CD4-positive, alpha-beta T cell (primary cell): ENCODE measurements around the gene CXCL14. TPM values are rescaled to one million over a fixed set of nuclear protein-coding genes. Genes with fewer than 3 reads are reported as not detected.

Experiments used
- ATAC-seq: fragments of 200-7000 bp; cut with Tn5 transposase; one replicate; pipeline ENCODE4 v1.10.0; 2022; ENCODE audit warnings: mild to moderate bottlenecking; ENCODE audit not compliant: poor library complexity
- CTCF ChIA-PET: fragments of 350-600 bp; sonication (Branson Sonifier 250); formaldehyde crosslinking; loops from one replicate; lab custom pipeline; 2021; ENCODE audit warnings: antibody characterized with exemption, inconsistent platforms; lab: Charles Lee
- POLR2A ChIA-PET: fragments of 350-600 bp; sonication (Branson Sonifier 250); formaldehyde crosslinking; loops from one replicate; lab custom pipeline; 2021; ENCODE audit warnings: antibody characterized with exemption, inconsistent platforms; lab: Charles Lee
- DNase-seq, 14 experiments: peaks; one replicate each; pipeline ENCODE4 v3.0.0-alpha.2; 2013 to 2020; ENCODE audit warnings: mixed read lengths in 2 of 14
- H3K27ac ChIP-seq, 2 donors: one replicate each; pipeline versions ENCODE4 v1.5.1 to v1.7.0; 2013; ENCODE audit warnings: low read length in 2 of 2, low read depth in 1 of 2, mild to moderate bottlenecking in 1 of 2
- H3K27me3 ChIP-seq, 2 experiments: 1 replicate in 1 of 2; 2 replicates in 1 of 2; pipeline versions ENCODE4 v1.6.1 to v1.7.0; 2013; ENCODE audit warnings: low read length in 2 of 2, control low read depth in 1 of 2, mild to moderate bottlenecking in 1 of 2, moderate library complexity in 1 of 2; ENCODE audit not compliant: insufficient read depth in 2 of 2, control insufficient read depth in 1 of 2
- H3K36me3 ChIP-seq: one replicate; pipeline ENCODE4 v1.6.1; 2013; ENCODE audit warnings: low read length, control low read depth; ENCODE audit not compliant: insufficient read depth
- H3K4me1 ChIP-seq: one replicate; pipeline ENCODE4 v1.6.1; 2013; ENCODE audit warnings: low read length, control low read depth; ENCODE audit not compliant: insufficient read depth
- H3K4me3 ChIP-seq: one replicate; pipeline ENCODE4 v1.5.1; 2013; ENCODE audit warnings: mild to moderate bottlenecking, low read length, moderate library complexity
- H3K9me3 ChIP-seq, 2 experiments: 1 replicate in 1 of 2; 2 replicates in 1 of 2; pipeline versions ENCODE4 v1.6.1 to v1.7.0; 2013; ENCODE audit warnings: low read length in 2 of 2, mild to moderate bottlenecking in 2 of 2, control low read depth in 1 of 2, moderate library complexity in 1 of 2; ENCODE audit not compliant: control insufficient read depth in 1 of 2, insufficient read depth in 1 of 2
- H3K27ac Mint-ChIP-seq: one replicate; pipeline ENCODE4 v1.8.0; 2020; ENCODE audit warnings: mixed read lengths
- H3K27me3 Mint-ChIP-seq: one replicate; pipeline ENCODE4 v1.8.0; 2021; ENCODE audit warnings: mixed read lengths
- H3K36me3 Mint-ChIP-seq: one replicate; pipeline ENCODE4 v1.8.0; 2021; ENCODE audit warnings: low read depth, mixed read lengths
- H3K4me1 Mint-ChIP-seq: one replicate; pipeline ENCODE4 v1.8.0; 2021; ENCODE audit warnings: low read depth, mixed read lengths
- H3K4me3 Mint-ChIP-seq: one replicate; pipeline ENCODE4 v1.8.0; 2020; ENCODE audit warnings: mild to moderate bottlenecking, mixed read lengths
- H3K9me3 Mint-ChIP-seq: one replicate; pipeline ENCODE4 v1.8.0; 2020; ENCODE audit warnings: mixed read lengths
- intact Hi-C, 2 experiments: fragments of 100-400 bp; cut with DNase I in 1 of 2; cut with micrococcal nuclease in 1 of 2; formaldehyde crosslinking; loops; one replicate each; pipeline versions ENCODE4 v1.15.1 to v1.9.0; 2023 to 2025; cut with DNase I, micrococcal nuclease
- total RNA-seq, 174 experiments: library from RNA in 2 of 174; stranded (reverse) in 2 of 174; gene quantifications; one replicate each; pipeline ENCODE4 v1.2.3 and lab custom pipeline; 2021 to 2026
- TF ChIP-seq, protein P1 (sequence below): fragments of 200-600 bp; IDR thresholded peaks from one replicate; pipeline ENCODE4 v1.8.0; 2022; ENCODE audit warnings: antibody characterized with exemption, mild to moderate bottlenecking

Gene CXCL14
- total RNA-seq, 2 experiments from 2014 or later, result not detected

DNA sequence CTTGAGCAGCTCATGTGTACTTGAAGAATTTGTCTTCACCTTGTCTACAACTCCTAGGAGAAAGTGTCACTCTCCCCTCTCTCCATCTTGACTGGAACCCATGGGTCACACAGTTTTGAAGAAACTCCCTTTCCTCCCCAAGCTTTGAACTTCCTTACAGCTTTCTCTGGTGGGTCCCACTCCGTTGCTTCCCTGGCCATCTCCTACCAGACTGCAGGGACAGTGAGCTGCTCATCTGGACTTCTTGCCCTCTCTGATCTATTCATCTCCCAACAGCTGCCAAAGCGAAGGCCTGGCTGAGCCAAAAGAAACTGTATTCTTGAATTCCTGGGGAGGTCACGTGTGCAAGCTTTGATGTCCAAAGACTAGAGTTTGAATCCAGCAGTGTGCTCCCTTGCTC is 22.7 kb upstream of the CXCL14 start:
- POLR2A ChIA-PET, result no interaction called here
- Mint-ChIP-seq H3K27me3 (peaks cover 37% of the 10 kb centered on the region), H3K9me3 (no peaks in the 10 kb centered on the region), H3K27ac (no peak overlapping the region), H3K4me1 (no peaks in the 10 kb centered on the region), H3K36me3 (no peaks in the 10 kb centered on the region), H3K4me3 (no peak overlapping the region)
- ATAC-seq (no peak), DNase-seq (no peak)
- Histone ChIP-seq H3K9me3 (peaks cover 0 to 3% of the 10 kb centered on the region in 2 experiments), H3K4me1 (no peaks in the 10 kb centered on the region), H3K27ac (no peak overlapping the region), H3K27me3 (no peaks in the 10 kb centered on the region), H3K36me3 (no peaks in the 10 kb centered on the region), H3K4me3 (no peak overlapping the region)
- intact Hi-C loops, result no loop called here
- TF ChIP-seq, protein P1, sequence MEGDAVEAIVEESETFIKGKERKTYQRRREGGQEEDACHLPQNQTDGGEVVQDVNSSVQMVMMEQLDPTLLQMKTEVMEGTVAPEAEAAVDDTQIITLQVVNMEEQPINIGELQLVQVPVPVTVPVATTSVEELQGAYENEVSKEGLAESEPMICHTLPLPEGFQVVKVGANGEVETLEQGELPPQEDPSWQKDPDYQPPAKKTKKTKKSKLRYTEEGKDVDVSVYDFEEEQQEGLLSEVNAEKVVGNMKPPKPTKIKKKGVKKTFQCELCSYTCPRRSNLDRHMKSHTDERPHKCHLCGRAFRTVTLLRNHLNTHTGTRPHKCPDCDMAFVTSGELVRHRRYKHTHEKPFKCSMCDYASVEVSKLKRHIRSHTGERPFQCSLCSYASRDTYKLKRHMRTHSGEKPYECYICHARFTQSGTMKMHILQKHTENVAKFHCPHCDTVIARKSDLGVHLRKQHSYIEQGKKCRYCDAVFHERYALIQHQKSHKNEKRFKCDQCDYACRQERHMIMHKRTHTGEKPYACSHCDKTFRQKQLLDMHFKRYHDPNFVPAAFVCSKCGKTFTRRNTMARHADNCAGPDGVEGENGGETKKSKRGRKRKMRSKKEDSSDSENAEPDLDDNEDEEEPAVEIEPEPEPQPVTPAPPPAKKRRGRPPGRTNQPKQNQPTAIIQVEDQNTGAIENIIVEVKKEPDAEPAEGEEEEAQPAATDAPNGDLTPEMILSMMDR, result no peak
- CTCF ChIA-PET, result no interaction called here

DNA sequence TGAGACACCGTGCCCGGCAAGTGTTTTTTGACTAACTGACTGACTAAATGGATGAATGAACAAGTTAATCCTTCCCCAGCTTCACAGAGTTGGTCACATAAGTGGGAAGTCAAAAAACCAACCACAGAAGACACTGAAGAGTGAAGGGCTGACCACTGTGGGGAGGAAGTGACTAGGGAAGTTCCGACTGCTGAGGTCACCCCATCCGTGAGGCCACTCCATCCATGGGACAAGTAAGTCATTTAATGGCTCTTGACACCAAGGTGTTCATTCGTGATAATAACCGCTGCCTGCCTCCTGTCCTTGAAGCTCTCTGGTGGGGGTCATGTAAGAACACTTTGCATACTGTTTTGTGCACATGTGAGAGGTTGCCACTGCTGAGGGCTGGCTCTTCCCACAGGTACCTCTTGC is 22.2 kb upstream of the CXCL14 start:
- H3K27me3 ChIP-seq, result no peaks in the 10 kb centered on the region
- H3K36me3 ChIP-seq, result no peaks in the 10 kb centered on the region
- H3K27ac Mint-ChIP-seq, result no peak overlapping the region
- ChIA-PET CTCF (no interaction called here), POLR2A (no interaction called here)
- H3K4me1 Mint-ChIP-seq, result no peaks in the 10 kb centered on the region
- H3K9me3 Mint-ChIP-seq, result no peaks in the 10 kb centered on the region
- TF ChIP-seq, protein P1, result no peak
- H3K27me3 Mint-ChIP-seq, result peaks cover 37% of the 10 kb centered on the region
- no peak overlapping the region for H3K4me3 Mint-ChIP-seq
- H3K9me3 ChIP-seq, result peaks cover 0 to 4% of the 10 kb centered on the region in 2 experiments
- no peak for ATAC-seq
- H3K4me3 ChIP-seq, result no peak overlapping the region
- H3K4me1 ChIP-seq, result no peaks in the 10 kb centered on the region
- no peak for DNase-seq
- no peak overlapping the region for H3K27ac ChIP-seq
- H3K36me3 Mint-ChIP-seq, result no peaks in the 10 kb centered on the region
- intact Hi-C loops, result no loop called here

DNA sequence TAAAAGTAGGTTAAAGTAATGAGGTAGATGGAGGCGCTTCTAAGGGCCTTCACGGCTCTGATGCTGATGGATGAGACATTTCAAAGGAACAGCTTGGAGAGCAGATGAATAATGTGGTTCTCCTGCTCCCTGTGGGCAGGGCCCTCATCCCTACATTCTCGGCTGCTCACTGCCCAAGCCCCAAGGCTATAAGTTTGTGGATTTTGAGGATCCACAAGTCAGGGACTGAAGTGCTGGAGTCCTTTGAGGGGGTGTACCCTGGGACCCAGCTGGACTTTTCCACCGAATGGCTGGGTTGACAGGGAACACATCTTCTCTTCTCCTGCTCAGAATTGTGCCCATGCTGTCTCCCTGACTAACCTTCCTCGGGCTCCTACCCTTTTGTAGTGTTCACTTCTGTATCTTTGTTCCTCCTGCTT is 21.4 kb upstream of the CXCL14 start:
- intact Hi-C loops, result no loop called here
- H3K4me3 ChIP-seq, result no peak overlapping the region
- TF ChIP-seq, protein P1, result no peak
- Mint-ChIP-seq H3K4me1 (no peaks in the 10 kb centered on the region), H3K4me3 (no peak overlapping the region), H3K9me3 (no peaks in the 10 kb centered on the region), H3K36me3 (no peaks in the 10 kb centered on the region), H3K27me3 (peaks cover 31% of the 10 kb centered on the region), H3K27ac (no peak overlapping the region)
- no peaks in the 10 kb centered on the region for H3K27me3 ChIP-seq
- no peak overlapping the region for H3K27ac ChIP-seq
- H3K36me3 ChIP-seq, result no peaks in the 10 kb centered on the region
- ATAC-seq (no peak), DNase-seq (no peak)
- H3K9me3 ChIP-seq, result peaks cover 0 to 4% of the 10 kb centered on the region in 2 experiments
- no peaks in the 10 kb centered on the region for H3K4me1 ChIP-seq
- POLR2A ChIA-PET, result no interaction called here
- CTCF ChIA-PET, result no interaction called here
